ENCODE measurements around the gene WIF1. TPM values are rescaled to one million over a fixed set of nuclear protein-coding genes. Genes with fewer than 3 reads are reported as not detected.

The WIF1 gene
- polyA plus RNA-seq, 1 experiment: not detected

DNA sequence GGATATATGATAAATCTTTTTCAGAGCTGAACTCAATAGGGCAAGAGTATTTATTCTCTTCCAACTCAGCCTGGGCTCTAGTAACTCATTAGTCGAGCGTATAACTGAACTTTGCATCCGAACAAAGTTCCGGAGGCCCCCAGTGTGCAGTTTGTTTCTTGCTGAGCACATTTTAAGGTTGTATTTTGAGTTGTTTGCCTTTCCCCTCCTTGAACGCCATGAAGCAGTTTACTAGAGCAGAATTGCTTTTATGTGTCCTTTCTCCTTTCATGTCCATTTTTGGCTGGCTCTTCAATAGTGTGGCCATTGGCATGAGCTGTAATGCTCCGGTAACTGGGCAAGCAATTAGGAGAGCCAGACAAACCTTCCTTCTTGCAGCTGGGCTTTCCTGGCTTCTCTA lies 105.3 kb downstream of the WIF1 start:
- ChIA-PET POLR2A (no interaction called here), CTCF (no interaction called here)
- DNase-seq (ENCODE audit: low read depth): no peak
- TF ChIP-seq, protein P1, sequence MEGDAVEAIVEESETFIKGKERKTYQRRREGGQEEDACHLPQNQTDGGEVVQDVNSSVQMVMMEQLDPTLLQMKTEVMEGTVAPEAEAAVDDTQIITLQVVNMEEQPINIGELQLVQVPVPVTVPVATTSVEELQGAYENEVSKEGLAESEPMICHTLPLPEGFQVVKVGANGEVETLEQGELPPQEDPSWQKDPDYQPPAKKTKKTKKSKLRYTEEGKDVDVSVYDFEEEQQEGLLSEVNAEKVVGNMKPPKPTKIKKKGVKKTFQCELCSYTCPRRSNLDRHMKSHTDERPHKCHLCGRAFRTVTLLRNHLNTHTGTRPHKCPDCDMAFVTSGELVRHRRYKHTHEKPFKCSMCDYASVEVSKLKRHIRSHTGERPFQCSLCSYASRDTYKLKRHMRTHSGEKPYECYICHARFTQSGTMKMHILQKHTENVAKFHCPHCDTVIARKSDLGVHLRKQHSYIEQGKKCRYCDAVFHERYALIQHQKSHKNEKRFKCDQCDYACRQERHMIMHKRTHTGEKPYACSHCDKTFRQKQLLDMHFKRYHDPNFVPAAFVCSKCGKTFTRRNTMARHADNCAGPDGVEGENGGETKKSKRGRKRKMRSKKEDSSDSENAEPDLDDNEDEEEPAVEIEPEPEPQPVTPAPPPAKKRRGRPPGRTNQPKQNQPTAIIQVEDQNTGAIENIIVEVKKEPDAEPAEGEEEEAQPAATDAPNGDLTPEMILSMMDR (IDR thresholded peaks at IDR 0.05; ENCODE audit: insufficient read depth, low read depth, low read length): no peak
- H3K4me3 ChIP-seq (ENCODE audit: low read depth, low read length): no peak overlapping the region
- H3K27me3 ChIP-seq (ENCODE audit: control insufficient read depth, insufficient read depth, low read length): peaks cover 4% of the 10 kb centered on the region; the same call in 1 of the 2 replicates
- H3K36me3 ChIP-seq (ENCODE audit: control insufficient read depth, insufficient read depth, low read length): no peaks in the 10 kb centered on the region

DNA sequence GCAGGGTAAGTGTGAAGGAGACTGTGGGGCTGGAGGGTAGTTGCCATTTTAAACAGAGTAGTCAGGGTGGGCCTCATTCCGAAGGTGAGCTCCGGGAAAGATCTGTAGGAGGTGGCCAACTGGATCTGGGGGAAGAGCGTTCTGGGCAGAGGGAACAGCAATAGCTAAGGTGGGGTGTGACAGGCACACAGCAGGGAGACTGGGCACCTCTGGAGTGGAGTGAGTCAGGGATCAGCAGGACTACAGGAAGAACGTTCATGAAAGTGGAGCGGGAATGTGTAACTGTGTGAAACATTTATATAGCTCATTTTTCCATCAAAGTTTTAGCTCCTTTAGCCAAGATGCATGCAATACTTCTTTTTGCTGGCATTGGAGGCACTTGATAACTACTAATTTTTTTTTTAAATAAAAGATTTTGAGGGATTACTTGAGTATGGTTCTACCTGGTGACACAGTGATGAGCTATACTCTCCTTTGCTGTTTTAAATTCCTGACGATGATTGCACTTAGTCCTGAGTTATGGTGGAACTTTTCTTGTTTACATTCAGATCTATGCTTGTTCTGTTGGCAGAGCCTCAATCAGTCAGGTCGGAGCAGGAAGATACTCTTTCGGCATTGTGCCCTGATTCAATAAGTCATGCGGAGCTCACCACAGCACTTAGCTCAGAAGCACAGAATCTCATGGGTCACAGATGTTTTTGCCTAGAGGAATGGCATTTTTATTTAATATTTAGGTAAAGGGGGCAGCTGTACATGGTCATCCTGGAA lies 106.4 kb downstream of the WIF1 start:
- H3K4me3 ChIP-seq (ENCODE audit: low read depth, low read length): no peak overlapping the region
- CTCF ChIA-PET: no interaction called here
- no peak for DNase-seq (ENCODE audit: low read depth)
- peaks cover 4% of the 10 kb centered on the region; the same call in 1 of the 2 replicates for H3K27me3 ChIP-seq (ENCODE audit: control insufficient read depth, insufficient read depth, low read length)
- POLR2A ChIA-PET: no interaction called here
- TF ChIP-seq, protein P1 (IDR thresholded peaks at IDR 0.05; ENCODE audit: insufficient read depth, low read depth, low read length): no peak
- H3K36me3 ChIP-seq (ENCODE audit: control insufficient read depth, insufficient read depth, low read length): no peaks in the 10 kb centered on the region

DNA sequence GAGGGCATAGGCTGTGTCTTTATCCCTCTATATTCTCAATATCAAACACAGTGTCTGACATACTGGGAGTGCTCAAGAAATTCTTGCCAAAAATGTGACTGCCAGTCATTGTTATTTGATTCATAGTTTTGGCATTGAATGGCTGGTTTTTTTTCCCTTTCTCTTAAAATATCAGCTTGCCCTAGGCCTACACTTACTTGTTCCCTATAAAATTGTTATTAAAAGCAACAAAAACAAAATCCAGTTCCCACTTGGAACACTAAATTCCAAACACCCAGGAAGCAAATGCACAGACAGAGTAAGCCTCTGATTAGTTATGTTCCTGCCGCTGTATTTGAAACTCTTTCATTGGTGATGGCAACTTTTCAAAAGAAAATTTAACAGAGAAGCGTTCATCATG lies 110.7 kb downstream of the WIF1 start:
- CTCF ChIA-PET: no interaction called here
- DNase-seq (ENCODE audit: low read depth): no peak

DNA sequence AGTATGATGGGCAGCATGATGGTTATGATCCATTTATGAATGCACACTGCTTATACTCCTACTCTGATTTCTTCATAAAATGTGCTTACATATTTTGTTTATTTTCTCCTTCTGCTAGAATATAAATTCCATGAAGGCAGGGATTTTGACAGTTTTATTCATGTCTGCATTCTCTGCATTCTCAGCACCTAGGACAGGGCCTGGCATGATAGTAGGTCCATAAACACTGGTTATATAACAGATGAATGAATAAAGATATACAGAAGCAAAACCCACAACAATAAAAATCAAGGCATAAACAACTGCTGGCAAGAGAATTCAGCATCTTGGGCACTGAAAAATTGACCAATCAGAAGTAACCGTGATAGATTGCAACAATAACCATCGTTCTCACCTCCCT lies 115.4 kb downstream of the WIF1 start:
- TF ChIP-seq, protein P1 (IDR thresholded peaks at IDR 0.05; ENCODE audit: insufficient read depth, low read depth, low read length): no peak
- CTCF ChIA-PET: no interaction called here
- Histone ChIP-seq H3K27me3 (ENCODE audit: control insufficient read depth, insufficient read depth, low read length) (no peaks in the 10 kb centered on the region; the same call in 1 of the 2 replicates), H3K4me3 (ENCODE audit: low read depth, low read length) (no peak overlapping the region), H3K36me3 (ENCODE audit: control insufficient read depth, insufficient read depth, low read length) (no peaks in the 10 kb centered on the region)
- POLR2A ChIA-PET: no interaction called here
- no peak for DNase-seq (ENCODE audit: low read depth)

More for the DNA sequence above, 110.7 kb downstream of the WIF1 start:
- no peaks in the 10 kb centered on the region for H3K36me3 ChIP-seq (ENCODE audit: control insufficient read depth, insufficient read depth, low read length)
- peaks cover 1% of the 10 kb centered on the region; the same call in 1 of the 2 replicates for H3K27me3 ChIP-seq (ENCODE audit: control insufficient read depth, insufficient read depth, low read length)
- H3K4me3 ChIP-seq (ENCODE audit: low read depth, low read length): no peak overlapping the region
- TF ChIP-seq, protein P1 (IDR thresholded peaks at IDR 0.05; ENCODE audit: insufficient read depth, low read depth, low read length): no peak
- POLR2A ChIA-PET: no interaction called here

DNA sequence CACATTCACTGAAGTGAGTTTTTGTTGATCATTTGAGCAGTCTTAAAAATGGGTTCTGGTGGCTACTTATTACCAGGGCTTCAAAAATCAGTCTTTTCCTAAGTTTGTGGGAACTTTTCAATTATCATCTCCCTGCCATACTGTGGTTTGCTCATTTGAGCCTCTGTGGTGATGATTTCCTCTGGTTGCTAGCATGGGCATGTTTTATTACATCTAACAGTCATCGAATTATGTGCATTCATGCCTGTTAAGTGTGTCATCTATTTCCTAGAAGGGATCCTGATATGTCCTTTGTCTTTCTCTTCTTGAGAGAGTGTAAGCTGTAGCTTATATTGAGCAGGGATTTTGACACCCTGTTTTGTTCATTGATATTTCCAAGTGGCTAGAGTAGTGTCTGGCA lies 116.8 kb downstream of the WIF1 start:
- Histone ChIP-seq H3K36me3 (ENCODE audit: control insufficient read depth, insufficient read depth, low read length) (no peaks in the 10 kb centered on the region), H3K4me3 (ENCODE audit: low read depth, low read length) (no peak overlapping the region), H3K27me3 (ENCODE audit: control insufficient read depth, insufficient read depth, low read length) (peaks cover 3% of the 10 kb centered on the region)
- no peak for DNase-seq (ENCODE audit: low read depth)
- TF ChIP-seq, protein P1 (IDR thresholded peaks at IDR 0.05; ENCODE audit: insufficient read depth, low read depth, low read length): no peak
- ChIA-PET POLR2A (no interaction called here), CTCF (no interaction called here)

Small RNAs within 50 kb of the gene (small RNA-seq; reads per million reads assigned to genes)
- not detected for gene RNU6-166P (ENCODE audit: insufficient read length, low read depth, low replicate concordance)

Other genes starting within 250 kb of the WIF1 start
- gene LEMD3, start 48.3 kb upstream of the WIF1 start, polyA plus RNA-seq (2011; rRNA removed): 4.7 and 8.7 TPM in 2 replicates
- 76.0 and 105 TPM in 2 replicates for gene MSRB3, start 157.4 kb upstream of the WIF1 start, polyA plus RNA-seq (2011; rRNA removed)